HG03045 (cell line): ENCODE results near the gene PHYHIPL.
"Not testable (repeated sequence)": the region's sequence is repeated elsewhere in the genome, so short reads cannot be mapped to it uniquely, and the experiment has no call there.

ENCODE experiments used
- ATAC-seq: cut with Tn5 transposase; IDR thresholded peaks from one replicate; pipeline ENCODE4 v1.9.1; 2021; ENCODE audit warnings: mild to moderate bottlenecking, moderate library complexity; ENCODE audit not compliant: unreplicated experiment

The PHYHIPL gene

DNA sequence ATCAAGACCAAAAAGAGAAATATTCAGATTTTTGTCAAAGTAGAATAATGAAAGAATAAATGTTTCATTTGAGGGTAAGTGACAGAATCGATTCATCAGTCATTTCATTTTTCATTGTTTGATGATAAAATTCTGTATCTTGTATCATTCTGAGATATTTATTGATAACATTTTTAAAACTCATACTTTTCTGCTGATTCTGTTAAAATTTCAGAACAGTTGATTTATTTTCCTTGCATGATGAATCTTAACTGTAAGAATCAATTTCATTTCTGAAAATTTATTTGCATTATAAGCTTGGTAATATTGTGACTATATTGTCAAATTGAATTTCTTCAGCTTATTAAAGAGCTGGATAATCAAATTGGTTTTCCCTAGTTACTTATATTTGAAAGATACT is 13.9 kb downstream of the PHYHIPL start:
- ATAC-seq = no peak

DNA sequence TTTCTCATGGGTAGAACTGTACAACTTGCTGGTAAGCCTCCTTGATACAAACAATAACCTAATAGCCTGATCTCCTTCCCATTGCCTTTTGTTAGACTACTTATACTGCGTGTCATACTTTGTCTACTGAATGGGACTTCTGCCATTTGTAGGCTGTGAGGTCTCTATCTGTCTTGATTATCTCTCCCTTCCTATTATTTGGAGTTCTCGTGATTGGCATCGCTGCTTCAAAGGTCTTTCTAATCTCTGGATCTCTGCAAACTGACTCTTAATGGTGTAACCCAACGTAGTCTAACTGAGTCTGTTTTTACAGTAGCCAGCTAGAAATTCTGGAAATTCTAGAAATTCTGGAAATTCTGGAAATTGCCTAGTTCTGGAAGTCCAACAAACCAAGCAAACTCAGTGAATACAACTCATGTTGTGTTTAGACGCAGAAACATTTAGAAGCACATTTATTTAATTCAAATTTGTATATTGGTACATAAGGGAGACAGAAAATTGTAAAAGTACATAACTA is 29.8 kb downstream of the PHYHIPL start:
- ATAC-seq = no peak

DNA sequence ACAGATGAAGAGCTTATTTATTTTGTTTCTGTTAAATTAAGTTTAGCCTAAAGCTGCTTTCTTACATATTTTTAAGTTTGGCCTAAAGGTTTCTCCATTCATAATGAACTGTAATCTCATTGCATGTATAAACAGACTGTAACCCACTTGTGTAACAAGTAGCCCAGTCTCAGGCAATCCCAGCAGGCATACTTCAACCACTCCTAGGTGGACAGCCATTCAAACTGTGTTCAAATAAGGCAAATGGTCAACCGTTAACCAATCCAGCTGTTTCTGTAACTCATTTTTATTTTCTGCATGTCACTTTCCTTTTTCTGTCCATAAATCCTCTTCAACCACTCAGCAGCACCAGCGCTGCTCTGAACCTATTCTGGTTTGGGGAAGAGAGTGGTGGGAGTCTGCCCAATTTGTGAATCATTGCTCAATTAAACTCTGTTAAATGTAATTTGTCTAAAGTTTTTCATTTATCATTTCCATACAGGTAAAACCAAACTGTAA is 35.9 kb downstream of the PHYHIPL start:
- ATAC-seq = no peak

DNA sequence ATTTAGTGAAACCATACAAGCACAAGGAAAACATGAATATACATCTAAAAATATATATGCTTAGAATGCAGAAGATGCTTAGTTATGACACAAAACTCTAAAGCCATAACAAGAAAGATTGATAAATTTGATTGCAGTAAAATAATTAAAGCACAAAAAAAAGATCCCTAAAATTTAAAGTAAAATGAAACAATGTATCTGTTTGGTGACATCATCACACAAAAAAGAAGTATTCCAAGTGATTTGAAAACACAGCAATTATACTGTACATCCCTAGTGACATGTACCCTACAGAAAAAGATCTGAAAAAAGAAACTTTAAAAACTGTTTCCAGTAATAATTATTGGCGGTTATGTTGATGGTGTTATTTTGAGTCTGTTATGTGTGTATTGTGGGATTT is 37.7 kb downstream of the PHYHIPL start:
- no peak for ATAC-seq

DNA sequence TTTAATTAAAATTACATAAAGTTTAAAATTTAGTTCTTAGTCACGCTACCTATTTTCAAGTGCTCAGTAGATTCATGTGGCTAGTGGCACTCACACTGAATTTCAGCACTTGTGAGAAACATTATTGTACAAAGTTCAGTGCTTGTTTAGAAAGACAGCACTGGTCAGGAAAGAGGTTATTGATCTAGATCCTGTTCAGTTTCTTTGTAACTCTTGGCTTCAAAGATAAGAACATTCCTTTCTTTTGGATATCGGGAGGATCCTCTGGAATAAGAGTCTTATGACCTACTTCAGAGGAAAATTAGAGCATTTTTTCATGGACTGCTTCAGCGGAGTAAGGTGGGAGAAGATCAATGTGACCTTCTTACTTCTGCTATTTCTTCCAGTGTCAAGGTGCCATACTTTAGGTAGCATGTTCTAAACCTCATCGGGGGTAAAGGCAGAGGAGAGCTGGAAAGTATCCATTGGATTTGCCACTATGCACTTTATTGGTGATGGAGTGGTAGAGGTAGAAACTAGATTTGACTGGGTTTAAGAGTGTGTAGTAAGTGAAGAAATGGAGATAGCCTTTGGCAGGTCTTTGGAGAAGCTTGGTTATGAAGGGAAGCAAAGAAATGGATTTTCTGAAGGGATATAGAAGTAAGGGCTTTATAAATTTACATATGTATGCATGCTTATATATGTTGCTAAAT is 39.9 kb downstream of the PHYHIPL start:
- ATAC-seq = no peak

DNA sequence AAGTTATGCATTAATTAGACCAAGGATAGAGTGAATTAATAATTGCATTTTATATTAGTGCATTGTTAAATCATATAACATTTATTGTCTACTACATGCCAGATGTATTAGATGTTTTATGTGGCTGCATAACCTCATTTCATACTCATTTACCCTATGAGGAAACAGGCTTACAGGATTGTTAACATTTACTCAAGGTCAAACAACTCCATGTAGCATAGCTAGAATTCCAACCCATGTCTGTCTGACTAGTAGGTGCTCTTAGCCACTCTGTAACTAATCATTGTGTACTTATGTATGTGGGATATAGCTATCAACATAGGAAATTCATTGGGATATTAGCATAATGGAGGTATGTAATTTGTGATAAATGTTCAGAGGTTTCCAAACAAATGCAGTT is 46.3 kb downstream of the PHYHIPL start:
- no peak for ATAC-seq

DNA sequence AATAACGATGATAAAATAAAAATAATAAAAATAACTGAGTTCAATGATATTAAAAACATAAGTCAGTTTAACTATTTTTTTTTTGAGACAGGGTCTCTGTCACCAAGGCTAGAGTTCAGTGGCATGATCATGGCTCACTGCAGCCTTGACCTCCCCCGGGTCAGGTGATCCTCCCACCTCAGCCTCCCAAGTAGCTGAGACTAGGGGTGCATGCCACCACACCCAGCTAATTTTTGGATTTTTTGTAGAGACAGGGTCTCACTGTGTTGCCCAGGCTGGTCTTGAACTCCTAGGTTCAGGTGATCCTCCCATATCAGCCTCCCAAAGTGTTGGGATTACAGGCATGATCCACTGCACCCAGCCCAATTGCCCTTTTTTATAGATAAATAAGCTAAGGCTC is 47.2 kb downstream of the PHYHIPL start:
- ATAC-seq = not testable (repeated sequence)

DNA sequence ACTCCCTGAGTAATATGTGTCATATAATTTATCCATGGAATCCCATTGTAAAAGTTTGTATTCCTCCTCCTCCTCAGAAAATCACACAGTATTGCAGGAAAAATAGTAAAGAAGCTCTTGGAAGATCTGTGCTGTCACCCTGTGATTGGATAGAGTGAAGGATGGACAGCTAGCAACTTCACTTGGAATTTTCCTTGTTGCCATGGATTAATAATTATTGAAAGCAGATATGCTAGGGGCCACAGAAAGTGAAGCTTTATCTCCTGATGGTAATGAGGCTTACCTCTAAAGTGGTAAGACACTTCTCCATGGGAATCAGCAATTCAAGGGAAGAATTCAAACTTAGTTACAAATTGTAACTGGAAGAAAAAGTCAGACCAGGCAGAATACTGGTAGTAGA is 48.8 kb downstream of the PHYHIPL start:
- no peak for ATAC-seq

DNA sequence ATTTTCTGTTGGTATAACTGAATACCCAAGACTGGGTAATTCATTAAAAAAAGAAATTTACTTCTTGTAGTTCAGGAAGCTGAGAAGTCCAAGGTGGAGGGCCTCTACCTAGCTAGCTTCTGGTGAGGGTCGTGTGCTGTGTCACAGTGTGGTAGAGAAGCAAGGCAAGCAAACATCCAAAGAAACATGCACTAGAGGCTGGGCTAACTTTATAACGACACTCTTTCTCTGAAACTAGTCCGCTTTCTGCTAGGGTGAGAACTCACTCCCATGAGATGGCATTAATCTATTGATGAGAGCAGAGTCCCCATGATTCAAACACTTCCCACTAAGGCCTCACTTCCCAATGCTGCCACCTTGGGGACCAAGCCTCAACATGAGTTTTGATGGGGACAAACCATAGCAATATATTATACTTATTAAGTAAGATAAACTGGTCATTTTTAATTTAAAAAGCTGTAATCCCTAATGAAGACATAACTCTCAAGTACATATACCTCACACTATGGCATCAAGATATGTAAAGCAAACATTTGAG is 50.8 kb downstream of the PHYHIPL start:
- no peak for ATAC-seq

DNA sequence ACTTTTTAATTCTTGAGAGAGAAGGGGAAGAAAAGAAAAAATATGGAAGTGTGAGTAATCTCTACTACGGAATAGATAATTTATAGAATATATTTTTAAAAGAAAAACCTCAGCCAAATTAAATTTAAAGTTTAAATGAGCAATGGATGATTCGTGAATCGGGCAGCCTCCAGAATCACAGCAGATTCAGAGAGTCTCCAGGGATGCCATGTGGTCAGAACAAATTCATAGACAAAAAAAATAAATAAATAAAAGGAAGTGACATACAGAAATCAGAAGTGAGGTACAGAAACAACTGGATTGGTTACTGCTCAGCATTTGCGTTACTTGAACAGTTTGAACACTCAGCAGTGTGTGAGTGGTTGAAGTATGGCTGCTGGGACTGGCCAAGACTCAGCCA is 53.0 kb downstream of the PHYHIPL start:
- ATAC-seq = no peak

DNA sequence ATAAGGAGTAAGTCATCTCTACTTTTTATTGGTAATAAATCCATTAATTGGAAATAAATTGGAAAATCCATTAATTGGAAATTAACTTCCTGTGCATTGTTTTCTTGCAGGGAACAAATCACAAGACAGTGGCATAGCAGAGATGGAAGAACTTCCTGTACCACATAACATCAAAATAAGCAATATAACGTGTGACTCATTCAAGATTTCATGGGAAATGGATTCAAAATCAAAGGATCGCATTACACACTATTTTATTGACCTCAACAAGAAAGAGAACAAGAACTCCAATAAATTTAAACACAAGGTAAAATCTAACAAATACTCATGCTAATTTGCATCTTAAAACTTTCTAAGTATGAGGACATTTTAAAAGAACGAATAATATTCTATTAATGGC is 57.8 kb downstream of the PHYHIPL start:
- ATAC-seq = no peak

DNA sequence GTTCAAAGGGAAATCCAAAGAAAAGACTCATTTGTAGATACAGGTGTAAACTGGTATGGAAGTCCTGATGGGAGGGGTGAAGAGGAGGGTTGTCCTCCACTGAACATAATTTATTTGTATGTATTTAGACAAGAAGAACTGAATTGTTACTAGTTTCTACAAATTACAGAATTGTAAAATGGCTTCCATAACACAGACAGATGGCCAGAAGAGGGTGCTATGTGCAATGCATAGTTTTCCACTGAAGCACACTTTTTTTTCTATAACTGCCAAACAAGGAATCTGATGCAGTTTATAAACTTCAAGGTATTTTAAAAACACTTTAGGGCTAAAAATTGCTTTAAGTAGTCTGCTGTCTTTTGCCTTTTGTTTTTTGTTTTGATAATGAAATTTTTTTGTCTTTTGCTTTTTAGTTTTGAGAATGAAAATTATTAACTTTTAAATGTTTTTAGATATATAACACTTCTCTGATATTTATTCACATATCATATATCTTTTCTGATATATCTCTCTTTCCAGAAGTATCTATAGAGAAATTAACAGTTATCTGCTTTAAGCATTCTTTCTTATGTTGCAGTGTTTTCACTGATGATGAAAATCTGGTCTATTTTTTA is 58.5 kb downstream of the PHYHIPL start:
- no peak for ATAC-seq

DNA sequence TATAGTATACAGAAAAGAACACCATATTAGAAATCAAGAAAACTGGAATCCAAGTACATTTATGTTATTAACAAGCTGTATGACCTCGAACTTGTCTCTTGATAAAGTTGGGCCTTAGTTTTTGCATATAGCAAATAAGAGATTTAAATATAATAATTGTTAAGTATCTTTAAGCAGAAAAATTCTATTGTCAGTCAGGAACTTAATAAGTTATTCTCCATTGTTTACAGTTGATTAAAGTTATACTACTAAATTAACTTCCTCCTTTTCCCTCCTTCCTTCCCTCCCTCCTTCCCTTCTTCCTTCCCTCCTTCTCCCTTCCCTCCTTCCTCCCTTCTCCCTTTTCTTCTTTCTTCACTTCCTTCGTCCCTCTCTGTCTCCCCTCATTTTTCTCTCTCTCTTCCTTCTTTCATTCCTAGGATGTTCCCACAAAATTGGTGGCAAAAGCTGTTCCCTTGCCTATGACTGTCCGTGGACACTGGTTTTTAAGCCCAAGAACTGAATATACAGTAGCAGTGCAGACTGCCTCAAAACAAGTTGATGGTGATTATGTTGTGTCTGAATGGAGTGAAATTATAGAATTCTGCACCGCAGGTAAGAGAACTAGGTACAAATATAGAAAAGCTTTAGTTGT is 59.7 kb downstream of the PHYHIPL start:
- no peak for ATAC-seq

DNA sequence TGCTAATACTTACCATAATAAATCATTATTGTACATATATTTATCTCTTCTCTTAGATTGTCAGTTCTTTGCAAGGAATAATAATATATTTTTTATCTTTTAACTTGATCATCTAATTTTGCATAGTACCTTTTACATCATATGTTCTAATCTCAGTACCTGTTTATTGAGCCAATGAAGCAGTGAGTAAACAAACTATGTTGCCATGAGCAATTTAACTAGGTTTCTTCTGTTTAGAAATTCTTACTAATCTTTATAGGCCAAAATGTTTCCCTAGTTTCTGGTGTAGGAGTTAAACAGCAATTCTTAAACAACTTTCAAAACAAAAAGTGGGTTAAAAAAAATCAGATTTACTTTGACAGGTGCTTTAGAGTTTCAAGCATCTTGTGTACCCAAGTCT is 61.3 kb downstream of the PHYHIPL start:
- ATAC-seq = no peak

DNA sequence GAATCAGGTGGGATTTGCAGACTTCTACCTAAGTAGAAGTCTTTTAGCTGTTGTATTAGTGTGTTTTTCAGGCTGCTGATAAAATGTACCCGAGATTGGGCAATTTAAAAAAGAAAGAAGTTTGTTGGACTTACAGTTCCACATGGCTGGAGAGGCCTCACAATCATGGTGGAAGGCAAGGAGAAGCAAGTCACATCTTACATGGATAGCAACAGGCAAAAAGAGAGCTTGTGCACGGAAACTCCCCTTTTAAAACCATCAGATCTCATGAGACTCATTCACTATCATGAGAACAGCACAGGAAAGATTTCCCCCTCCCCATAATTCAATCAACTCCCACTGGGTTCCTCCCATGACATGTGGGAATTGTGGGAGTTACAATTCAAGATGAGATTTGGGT is 62.7 kb downstream of the PHYHIPL start:
- ATAC-seq = not testable (repeated sequence)

DNA sequence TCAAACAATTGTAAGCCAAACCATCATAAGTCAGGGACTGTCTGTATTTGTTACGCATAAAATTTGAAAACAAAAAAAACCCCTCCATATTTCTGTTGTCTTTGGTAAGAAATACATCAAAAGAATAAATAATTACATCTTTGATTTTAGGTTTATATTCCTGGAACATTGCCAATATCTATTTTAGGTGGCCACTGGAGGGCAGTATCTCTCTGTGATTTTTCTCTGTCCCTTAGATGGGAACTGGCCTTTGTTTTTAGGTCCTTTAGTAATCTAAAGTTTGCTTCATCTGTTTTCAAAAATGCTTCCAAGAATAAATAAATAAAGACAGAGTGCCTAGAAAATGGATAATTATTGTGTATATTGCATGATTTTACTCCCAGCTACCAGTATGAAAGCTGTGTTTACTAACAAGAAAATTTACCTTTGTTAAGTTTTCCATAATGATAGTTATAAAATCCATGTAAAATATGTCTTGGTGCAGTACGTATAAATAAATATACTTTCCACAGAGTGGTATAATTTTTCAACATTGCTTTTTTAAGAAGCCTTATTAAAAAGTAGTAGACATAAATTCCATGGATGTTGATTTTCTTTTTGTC is 64.2 kb downstream of the PHYHIPL start:
- no peak for ATAC-seq

DNA sequence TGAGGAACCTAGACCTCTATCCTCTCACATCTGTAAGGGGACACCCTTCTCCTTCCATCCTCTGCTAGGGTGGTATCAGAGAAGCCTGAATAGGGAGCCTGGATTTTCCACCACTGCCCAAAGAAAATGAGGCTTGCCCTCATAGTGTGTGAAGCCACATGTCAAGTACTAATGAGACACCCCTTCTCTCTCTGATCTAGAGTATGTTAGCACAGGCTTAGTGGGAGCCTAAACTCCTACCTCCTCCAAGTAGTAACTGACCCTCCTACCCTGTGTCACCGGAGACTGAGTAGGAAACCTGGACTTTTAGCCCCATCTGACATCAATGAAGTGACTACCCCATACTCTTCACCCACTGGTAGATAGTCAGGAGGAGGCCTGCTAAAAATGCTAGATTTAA is 65.6 kb downstream of the PHYHIPL start:
- no peak for ATAC-seq

DNA sequence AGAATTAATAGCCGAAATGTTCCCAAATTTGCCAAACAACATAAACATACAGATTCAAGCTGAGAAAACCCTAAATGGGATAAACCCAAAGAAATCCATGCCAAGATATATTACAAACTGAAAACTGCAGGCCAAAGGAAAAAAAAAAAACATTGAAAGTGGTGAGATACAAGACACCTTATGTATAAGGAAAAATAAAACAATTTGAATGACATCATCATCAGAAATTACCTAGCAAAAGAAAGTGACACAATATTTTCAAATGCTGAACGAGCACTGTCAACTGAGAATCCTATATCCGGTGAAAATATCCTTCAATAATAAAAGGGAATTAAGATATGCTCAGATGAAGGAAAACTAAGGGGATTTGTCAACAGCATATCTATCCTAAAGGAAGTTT is 66.5 kb downstream of the PHYHIPL start:
- no peak for ATAC-seq

DNA sequence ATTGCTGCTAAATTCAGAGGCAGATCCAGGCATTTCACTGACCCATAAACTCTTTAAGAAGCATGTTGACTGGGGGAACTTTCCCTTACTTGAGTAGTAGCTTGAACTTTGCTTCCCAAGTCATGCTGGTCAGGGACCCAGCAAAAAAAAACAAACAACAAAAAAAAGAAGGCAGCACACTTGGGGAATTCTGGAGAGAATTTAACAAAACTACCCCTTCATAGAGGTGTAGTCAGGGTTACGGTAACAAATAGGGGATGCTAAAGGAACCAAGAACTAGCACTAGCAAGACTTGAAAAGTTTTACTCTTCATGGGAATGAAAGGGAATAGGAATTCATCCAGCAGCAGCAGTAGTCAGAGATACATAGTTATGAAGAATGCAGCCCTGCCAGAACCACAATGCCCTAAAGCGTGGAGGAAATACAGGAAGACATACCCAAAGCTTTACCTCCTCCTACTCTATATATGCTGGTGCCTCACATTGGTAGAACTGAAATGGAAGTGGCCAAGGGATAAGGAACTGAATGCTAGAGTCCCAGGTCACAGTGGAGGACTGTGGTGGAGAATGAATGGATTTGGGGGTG is 67.3 kb downstream of the PHYHIPL start:
- no peak for ATAC-seq

DNA sequence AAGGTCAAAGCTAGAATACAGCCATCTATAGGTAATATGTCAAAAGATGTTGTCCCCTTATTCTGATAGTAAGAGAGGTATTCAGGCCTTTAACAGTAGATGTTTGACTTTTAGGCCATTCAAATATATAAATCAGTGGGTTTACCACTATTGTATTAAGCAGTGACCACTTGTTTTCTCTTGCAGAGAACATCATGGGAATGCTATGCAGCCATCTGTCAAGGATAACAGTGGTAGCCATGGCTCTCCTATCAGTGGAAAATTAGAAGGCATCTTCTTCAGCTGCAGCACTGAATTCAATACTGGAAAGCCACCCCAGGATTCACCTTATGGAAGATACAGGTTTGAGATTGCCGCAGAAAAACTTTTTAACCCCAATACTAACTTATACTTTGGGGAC is 68.4 kb downstream of the PHYHIPL start:
- no peak for ATAC-seq

DNA sequence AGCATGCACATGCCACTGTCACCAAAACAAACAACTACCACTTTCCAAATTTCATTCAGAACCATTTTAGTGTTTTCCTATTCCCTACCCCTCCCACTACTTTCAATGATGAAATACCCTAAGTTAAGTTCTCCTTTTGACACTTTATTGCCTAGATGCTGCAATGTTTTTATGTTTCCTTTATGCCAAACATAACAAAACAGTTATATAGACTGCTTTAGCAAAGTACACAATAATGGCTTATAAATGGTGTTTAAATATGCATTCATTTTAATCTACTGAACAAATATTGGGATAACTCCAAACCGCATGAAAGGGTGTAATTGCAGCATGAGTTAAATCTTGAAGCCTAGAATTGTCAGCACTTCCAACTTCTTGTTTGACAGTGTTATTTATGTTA is 69.2 kb downstream of the PHYHIPL start:
- ATAC-seq = no peak
